Prostate gland (tissue), 2 donors: Measurements from ENCODE around the gene TAGLN.

Experiments used
- POLR2A ChIP-seq: fragments of 450-650 bp; IDR thresholded peaks from one replicate; pipeline ENCODE4 v1.6.1; 2016; ENCODE audit warnings: antibody characterized with exemption, mild to moderate bottlenecking
- POLR2AphosphoS5 ChIP-seq: sonication (generic); formaldehyde crosslinking; IDR thresholded peaks from one replicate; pipeline ENCODE4 v1.6.1; 2017; ENCODE audit warnings: antibody characterized with exemption
- TF ChIP-seq, protein P1 (sequence below), 4 experiments: fragments of 200-600 bp in 2 of 4; fragments of 450-650 bp in 2 of 4; sonication (generic) in 2 of 4; IDR thresholded peaks; 1 replicate in 3 of 4; 2 replicates in 1 of 4; pipeline ENCODE4 v1.5.1; 2016 to 2019; ENCODE audit warnings: antibody characterized with exemption in 4 of 4, mild to moderate bottlenecking in 2 of 4, moderate library complexity in 2 of 4

GRCh38 chr11:117195761-117196160 is 3.4 kb upstream of the TAGLN start:
- TF ChIP-seq POLR2A (no peak), POLR2AphosphoS5 (no peak)
- TF ChIP-seq, protein P1, sequence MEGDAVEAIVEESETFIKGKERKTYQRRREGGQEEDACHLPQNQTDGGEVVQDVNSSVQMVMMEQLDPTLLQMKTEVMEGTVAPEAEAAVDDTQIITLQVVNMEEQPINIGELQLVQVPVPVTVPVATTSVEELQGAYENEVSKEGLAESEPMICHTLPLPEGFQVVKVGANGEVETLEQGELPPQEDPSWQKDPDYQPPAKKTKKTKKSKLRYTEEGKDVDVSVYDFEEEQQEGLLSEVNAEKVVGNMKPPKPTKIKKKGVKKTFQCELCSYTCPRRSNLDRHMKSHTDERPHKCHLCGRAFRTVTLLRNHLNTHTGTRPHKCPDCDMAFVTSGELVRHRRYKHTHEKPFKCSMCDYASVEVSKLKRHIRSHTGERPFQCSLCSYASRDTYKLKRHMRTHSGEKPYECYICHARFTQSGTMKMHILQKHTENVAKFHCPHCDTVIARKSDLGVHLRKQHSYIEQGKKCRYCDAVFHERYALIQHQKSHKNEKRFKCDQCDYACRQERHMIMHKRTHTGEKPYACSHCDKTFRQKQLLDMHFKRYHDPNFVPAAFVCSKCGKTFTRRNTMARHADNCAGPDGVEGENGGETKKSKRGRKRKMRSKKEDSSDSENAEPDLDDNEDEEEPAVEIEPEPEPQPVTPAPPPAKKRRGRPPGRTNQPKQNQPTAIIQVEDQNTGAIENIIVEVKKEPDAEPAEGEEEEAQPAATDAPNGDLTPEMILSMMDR (IDR thresholded peaks at IDR 0.05): no peak
